Left ventricle myocardium superior (tissue), 1 donor: ENCODE results near the gene VMP1. TPM values are rescaled to one million over a fixed set of nuclear protein-coding genes. Genes with fewer than 3 reads are reported as not detected.

Experiments
- ATAC-seq: fragments of 200-7000 bp; cut with Tn5 transposase; one replicate; pipeline ENCODE4 v1.9.1; 2020; ENCODE audit warnings: mild to moderate bottlenecking, moderate library complexity
- DNase-seq: peaks from one replicate; pipeline ENCODE4 v3.0.0-alpha.2; 2020
- intact Hi-C: fragments of 100-400 bp; cut with micrococcal nuclease; formaldehyde crosslinking; loops from one replicate; pipeline ENCODE4 v1.11.0; 2022
- long read RNA-seq: library from polyadenylated mRNA; unstranded; transcript quantifications from one replicate; pipeline ENCODE4 v2.0.0, GENCODE V29; 2021
- total RNA-seq: library from RNA; stranded (reverse); fragmentation: NEBNext Ultra II Directional; extraction: Animal tissue kit (Norgen Biotek cat#: 25700); gene quantifications from one replicate; pipeline ENCODE4 v1.2.1, GENCODE V29; 2021
- donor health status: DM: no; HTN: yes; CAD: no; lungs with severe emphysema.

Gene VMP1
- 55.9 TPM for total RNA-seq
- long read RNA-seq, full-length matches to known transcripts, result 42 of 58 reads
- long read RNA-seq, partial matches to known transcripts, result 3 of 58 reads
- long read RNA-seq, other reads (novel, unspliced or antisense), result 13 of 58 reads

DNA sequence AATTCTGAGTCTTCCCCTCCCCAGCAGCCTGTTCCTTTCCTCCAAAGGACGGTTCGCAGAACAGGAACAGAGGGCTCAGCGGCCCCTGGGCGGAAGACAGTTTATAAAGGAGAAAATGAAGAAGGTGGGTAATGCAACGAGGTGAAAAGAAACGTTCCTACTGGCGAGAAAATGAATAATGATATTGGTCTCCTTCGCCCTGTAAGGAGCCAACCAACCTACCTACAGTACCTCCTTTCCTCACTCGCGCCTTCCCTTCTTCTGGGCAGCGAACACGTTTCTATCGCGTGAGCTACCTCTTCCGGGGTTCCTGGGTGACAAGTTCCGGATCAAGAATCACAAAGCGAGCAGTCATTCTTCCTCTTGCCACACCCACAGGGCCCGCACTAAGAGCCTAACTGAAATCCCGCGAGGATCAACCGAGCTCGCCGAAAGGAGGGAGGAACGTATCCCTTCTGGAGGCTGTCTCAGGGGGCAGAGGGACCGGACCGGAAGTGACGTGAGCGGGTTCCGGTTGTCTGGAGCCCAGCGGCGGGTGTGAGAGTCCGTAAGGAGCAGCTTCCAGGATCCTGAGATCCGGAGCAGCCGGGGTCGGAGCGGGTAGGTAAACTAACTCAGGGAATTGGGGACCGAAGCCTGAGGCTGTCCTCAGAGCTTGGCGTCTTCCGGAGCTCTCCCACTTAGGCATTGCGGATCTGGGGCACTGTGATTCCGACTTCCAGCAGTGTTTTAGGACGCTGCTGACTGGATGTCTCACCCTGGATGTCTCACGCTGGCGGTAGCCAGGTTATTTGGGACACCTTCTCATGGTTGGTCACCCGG, at the start of gene VMP1, which contains the start of gene PTRH2:
TSS of gene VMP1 (plus strand) at position 506 of the 822 bp plus-strand sequence. CDS start 23,793 bp downstream, outside the sequence.
TSS of gene PTRH2 (minus strand) at position 282 of the 822 bp plus-strand sequence. CDS start 9,452 bp downstream, outside the sequence.
- DNase-seq (peak; percentile 97), ATAC-seq (peak; percentile 99)
- intact Hi-C loops, result no loop called here

DNA sequence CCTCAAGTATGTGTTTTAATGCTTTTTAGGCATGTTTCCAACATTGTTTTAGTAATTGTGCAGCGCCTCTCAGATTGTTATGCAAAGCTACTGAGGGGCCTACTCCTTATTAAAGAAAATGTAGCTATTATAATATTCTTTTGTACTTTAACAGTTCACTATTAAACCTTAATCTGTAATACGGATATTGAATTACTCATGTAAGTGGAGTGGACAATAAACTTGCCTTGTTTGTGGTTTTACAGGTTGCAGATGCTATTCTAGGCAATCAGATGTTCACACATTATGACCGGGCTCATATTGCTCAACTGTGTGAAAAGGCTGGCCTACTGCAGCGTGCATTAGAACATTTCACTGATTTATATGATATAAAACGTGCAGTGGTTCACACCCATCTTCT, 41.2 kb upstream of the VMP1 start:
- intact Hi-C loops, result no loop called here
- ATAC-seq (no peak), DNase-seq (no peak)

DNA sequence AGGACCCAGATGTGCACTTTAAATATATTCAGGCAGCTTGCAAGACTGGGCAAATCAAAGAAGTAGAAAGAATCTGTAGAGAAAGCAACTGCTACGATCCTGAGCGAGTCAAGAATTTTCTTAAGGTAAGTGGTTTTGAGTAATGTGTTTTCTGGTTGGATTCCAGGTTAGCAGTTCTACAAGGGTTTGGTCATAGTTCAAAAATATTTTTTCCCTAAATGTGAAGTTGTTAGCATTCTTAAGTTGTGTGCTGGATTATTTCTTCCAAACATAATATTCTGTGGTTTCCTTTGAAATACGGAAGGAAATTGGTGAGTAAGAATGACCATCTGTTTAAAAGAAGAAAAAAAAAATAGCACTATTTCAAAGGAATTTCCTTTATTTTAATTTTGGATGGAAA, 38.6 kb upstream of the VMP1 start:
- ATAC-seq, result no peak
- no peak for DNase-seq
- intact Hi-C loops, result no loop called here

DNA sequence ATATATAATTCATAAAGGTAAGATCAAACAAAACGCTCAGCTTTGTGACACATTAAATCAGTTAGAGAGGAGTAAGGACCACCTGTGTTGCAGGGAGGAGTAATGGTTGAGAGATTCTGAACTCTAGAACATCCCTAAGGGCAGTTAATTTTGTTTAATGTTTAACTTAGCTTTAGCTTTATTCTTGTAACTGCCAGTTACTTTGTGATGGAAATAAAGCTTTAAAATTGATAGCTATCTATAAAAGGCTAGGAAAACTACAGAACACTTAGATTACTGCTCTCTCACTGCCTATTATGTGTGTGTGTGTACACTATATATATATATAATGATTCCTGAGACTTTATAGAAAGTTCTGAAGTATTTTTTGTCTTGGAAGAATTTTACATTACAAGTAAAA, 38.0 kb upstream of the VMP1 start:
- intact Hi-C loops, result no loop called here
- DNase-seq, result no peak
- no peak for ATAC-seq

DNA sequence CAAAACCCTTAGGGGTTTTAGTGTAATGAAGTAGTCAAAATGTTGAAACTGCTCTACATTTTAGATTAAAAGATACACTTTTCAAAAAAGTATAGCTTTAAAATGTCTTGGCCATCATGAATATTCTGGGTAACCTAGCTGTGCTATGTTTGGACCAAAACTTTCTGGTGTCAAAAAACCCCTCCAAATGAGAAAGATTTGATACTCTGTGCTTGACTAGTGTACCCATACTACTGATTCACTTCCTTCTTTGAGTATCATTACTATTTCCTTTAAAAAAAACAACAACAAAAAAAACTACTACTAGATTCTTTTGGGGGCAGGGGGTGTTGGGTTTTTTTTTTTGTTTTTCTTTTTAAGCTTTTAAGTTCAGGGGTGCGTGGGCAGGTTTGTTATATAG, 37.5 kb upstream of the VMP1 start:
- intact Hi-C loops, result no loop called here
- ATAC-seq (no peak), DNase-seq (no peak)

DNA sequence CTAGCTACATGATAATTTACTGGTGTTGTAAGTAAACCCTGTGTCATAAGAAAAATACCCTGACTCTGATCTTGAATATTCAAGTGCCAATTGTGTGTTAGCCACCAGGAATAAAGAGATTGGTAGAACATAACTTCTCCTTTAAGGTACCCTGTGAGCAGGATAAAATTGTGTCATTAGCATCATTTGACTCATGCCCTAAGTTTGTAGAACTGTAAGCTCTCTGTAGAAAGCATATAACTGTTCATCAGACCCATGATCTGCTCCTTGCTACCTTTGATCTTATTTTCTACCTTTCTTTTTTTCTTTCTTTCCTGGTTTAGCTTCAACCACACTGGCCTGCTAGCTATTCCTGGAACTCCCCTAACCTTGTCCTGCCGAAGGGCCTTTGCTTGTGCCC, 36.1 kb upstream of the VMP1 start:
- ATAC-seq, result no peak
- no peak for DNase-seq
- intact Hi-C loops, result no loop called here

DNA sequence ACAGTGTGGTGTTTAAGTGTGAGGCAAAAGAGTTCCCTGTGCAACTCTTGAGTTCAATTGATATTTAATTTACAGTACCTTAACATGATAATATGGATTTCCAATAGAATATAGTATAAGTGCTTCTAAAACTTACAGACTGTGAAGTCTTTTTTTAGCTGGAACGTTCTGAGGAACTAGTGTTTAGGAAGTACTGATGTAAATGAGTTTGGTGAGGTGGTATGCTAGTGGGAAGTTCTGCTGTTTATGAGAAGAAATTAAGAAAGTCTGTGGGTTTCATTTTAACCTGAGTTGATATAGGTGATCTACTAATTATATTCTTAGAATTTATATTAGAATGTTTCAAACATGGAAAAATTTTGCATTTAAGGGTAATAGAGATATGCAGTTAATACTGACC, 32.2 kb upstream of the VMP1 start:
- intact Hi-C loops, result no loop called here
- DNase-seq (no peak), ATAC-seq (no peak)

DNA sequence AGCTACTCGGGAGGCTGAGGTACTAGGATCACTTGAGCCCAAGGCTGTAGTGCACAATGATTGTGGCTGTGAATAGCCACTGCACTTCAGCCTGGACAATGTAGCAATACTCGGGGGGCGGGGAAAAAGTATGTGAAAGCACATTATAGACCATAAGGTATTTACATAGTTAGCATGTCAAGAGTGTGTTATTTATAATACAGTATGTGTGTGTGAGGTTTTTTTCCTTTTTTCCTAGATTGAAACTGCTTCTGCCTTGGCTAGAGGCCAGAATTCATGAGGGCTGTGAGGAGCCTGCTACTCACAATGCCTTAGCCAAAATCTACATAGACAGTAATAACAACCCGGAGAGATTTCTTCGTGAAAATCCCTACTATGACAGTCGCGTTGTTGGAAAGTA, 30.7 kb upstream of the VMP1 start:
- ATAC-seq, result no peak
- DNase-seq, result no peak
- intact Hi-C loops, result no loop called here

DNA sequence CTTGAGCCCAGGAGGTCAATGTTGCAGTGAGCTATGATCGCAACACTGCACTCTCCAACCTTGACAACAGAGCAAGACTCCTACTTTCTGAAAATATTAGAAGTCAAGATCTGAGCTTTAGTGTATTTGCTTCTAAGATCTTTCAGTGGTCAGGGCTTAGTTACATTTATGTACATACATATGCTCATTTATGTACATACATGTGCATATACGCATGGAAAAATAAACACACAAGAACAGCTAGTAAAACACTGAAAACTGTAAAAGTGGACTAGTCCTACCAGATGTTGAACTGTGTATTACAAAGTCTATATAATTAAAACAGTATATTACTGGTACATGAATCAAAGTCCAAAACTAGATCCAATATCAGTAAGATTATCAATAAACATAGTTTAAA, 28.5 kb upstream of the VMP1 start:
- DNase-seq, result no peak
- ATAC-seq, result no peak
- intact Hi-C loops, result no loop called here

DNA sequence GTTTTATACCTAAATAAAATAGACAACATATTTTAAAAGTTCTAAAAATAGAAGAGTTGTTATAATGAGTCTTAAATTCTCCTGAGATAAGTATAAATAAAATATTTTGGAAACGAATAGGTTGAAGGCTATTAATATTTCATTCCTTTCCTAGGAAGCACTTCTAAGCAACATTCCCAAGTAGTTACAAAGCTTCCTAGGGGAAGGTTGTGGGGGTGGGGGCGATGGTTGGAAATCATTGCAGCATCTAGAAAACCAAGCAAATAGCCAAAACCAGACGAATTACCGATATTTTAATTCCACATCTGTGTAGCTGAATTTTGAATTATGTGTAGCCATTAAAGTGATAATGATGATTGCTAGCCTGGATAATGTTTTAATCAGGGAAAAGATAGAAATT, 27.1 kb upstream of the VMP1 start:
- intact Hi-C loops, result no loop called here

DNA sequence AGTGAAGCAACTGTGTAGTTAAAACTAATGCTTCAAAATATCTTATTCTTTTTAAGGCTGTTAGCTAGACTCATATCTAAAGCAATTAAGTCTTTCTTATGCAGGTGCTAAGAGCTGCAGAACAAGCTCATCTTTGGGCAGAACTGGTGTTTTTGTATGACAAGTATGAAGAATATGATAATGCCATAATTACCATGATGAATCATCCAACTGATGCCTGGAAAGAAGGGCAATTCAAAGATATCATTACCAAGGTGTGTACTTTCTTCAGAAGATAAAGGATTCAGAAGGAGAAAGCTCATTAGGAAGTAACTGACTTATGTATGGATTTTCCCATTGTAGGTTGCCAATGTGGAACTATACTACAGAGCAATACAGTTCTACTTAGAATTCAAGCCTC, 24.2 kb upstream of the VMP1 start:
- no peak for DNase-seq
- no peak for ATAC-seq
- intact Hi-C loops, result no loop called here

More for the DNA sequence above, 27.1 kb upstream of the VMP1 start:
- ATAC-seq (no peak), DNase-seq (no peak)

DNA sequence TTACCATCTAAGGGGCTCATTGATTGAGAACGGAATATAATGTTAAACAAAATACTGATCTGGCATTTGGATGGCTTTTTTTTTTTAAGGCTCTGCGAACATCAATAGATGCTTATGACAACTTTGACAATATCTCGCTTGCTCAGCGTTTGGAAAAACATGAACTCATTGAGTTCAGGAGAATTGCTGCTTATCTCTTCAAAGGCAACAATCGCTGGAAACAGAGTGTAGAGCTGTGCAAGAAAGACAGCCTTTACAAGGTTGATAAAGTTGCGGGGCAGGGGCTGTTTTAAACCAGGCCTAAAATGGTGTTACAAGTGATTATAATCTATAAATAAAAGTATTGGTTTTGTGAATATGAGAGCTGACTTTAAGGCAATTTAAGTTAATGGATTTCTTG, 22.5 kb upstream of the VMP1 start:
- ATAC-seq, result no peak
- intact Hi-C loops, result no loop called here
- no peak for DNase-seq

DNA sequence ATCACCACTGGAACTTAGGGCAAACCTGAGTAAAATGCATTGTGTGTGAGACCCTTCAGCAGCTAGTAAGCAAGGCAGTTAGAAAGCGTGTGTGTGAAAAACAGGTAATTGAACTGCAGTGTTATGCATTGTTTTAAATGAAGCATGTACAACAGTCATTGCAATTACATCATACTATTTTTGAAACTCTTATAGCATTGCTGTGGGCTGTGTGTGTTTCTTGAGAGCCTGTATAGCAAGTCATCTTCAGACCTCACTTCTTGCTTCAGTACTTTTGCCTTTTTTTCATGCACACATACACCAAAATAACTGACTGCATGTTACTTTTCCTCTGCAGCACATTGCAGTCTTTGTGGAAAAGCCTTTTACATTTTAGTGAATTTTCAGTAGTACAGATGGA, 19.4 kb upstream of the VMP1 start:
- intact Hi-C loops, result no loop called here
- no peak for ATAC-seq

DNA sequence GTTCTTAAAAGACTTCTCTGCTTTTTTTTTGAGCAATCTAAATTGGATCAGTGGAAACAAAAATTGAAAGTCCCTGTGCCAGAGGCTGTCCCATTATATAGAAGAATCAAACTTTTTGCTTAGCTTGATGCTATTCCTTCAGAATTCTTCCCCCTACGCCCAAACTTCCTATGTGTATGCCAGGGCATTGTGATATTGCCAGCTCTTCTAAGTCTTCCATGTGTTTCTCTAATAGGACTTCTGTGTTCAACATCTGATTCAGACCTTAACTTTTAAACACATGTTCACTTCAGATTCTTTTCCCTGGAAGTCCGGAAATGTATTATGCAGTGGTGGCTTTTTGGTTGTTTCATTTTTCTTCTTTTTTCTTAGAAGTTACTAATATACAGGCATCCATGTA, 19.0 kb upstream of the VMP1 start:
- DNase-seq, result no peak
- intact Hi-C loops, result no loop called here

More for the DNA sequence above, 19.4 kb upstream of the VMP1 start:
- no peak for DNase-seq

DNA sequence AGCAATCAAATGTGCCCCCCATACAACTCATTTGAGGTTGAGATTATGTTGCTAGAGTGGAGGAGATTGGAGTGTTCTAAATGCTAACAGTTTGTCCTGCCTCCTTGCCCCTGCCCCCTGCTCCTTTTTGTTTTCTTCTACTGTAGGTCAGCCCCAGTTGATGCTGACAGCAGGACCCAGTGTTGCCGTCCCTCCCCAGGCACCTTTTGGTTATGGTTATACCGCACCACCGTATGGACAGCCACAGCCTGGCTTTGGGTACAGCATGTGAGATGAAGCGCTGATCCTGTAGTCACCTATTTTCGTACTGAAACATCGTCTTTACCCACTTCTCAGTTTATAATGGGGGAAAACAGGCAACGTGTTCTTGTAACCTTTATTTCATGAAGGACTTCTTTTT, 13.9 kb upstream of the VMP1 start:
- intact Hi-C loops, result no loop called here
- no peak for DNase-seq
- no peak for ATAC-seq

More for the DNA sequence above, 19.0 kb upstream of the VMP1 start:
- no peak for ATAC-seq

DNA sequence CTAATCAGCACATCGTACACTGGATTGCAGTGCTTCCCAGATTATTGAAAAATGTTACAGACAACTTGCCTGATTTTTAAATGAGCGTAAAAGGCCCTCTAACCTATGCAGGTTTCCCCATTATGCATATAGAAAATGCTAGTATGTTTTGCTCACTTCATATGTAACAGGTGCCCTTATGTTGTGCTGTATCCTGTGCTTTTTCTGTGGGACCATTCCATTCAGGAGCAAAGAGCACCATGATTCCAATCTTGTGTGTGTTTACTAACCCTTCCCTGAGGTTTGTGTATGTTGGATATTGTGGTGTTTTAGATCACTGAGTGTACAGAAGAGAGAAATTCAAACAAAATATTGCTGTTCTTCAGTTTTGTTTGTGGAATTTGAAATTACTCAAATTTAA, 13.1 kb upstream of the VMP1 start:
- intact Hi-C loops, result no loop called here
- DNase-seq (no peak), ATAC-seq (no peak)

DNA sequence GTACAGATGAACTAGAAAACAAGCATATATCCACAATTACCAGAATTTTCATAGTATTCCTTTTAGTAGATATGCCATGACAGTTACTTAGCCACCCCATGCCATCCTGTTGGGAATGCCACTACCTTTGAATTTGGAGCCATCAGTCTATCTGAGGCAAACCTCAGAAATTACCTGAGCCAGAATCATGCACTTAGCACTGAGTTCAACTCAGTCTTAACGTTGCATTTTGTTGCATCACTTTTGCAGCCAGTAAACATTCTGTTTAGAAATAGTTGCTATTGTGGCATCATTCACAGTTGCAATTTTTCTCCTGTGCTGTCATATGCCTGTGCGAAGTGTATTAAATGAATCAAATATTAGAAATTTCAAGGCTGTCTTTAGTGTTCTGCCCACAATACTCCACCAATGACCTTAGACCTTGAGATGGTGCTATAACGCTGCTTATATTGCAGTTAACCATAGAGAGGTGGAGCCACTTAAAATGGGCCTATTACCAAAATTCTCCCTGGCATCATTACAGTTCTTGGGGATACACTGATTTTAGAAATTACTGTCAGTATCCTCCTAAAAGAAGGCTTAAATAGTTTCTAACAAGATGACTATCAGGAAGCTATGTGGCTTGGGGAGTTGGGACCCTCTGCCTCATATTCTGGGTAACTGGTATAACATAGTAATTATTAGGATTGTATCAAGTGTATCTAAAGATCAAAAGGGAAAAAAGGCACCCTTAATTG, 11.3 kb upstream of the VMP1 start:
- intact Hi-C loops, result no loop called here
- ATAC-seq (no peak), DNase-seq (no peak)

DNA sequence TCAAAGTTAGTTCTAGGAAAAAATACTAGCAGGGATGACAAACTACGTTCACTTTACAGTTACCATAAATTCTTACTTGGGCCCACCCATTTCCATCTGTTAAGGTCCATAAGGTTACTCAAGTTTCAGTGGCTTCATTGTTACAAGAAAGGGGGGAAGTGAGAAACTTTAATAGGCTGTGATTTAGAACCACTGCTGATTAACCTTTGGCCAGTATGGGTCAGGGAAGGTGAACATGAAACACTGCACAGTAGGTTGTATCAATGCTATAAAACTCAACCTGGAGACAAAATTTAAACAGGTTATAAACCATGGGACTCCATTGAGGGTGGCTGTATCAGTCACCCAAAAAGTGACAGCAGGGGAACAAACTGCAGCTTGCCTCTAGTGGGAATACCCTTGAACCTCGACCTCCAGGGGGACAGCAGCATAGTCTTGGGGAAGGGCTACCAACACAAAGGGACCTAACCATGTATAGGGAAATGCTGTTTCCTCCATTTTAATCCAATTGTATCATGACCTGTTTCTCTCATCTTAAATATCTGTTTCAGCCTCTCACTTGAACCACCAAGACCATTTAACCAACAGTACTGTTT, 10.7 kb upstream of the VMP1 start:
- ATAC-seq, result no peak
- no peak for DNase-seq
- intact Hi-C loops, result no loop called here

DNA sequence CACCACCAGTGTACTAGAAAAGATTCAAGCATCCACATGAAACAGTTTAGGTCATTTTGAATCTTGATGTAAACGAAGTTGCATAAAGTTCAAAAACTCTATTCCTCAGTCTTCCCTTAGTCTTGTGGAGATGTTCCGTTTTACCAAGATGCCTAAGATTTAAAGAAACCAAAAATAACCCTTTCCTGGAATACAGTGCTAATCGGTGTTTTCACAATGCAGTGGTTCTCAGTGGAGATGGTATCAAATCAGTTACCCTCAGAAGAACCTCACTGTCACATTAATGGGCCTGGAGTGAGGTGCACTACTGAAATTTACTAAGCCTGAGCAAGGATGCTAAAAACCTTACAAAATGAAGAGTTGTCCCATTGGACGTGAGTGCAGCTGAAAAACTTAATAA, 9.3 kb upstream of the VMP1 start:
- ATAC-seq (no peak), DNase-seq (no peak)
- intact Hi-C loops, result no loop called here

DNA sequence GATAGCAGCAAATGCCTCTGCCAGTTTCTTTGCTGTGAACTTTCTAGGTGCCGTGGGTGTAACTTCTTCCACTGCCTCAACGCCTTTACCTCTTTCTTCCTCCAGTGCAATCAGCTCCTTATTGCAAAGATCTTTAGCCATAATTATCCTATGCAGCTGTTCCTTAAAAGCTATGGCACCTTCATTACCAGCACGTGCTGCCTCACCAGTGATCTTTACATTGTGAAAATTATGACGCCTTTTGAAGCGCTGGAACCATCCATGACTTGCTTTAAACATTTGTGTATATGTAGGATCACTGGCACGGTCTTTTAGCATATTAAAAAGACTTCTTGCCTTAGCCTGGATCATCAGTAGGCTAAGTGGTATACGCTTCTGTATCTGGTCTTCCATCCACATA, 8.2 kb upstream of the VMP1 start:
- no peak for ATAC-seq
- DNase-seq, result no peak
- intact Hi-C loops, result no loop called here
